Measurements from ENCODE around the gene ZCCHC7.

The ZCCHC7 gene

DNA sequence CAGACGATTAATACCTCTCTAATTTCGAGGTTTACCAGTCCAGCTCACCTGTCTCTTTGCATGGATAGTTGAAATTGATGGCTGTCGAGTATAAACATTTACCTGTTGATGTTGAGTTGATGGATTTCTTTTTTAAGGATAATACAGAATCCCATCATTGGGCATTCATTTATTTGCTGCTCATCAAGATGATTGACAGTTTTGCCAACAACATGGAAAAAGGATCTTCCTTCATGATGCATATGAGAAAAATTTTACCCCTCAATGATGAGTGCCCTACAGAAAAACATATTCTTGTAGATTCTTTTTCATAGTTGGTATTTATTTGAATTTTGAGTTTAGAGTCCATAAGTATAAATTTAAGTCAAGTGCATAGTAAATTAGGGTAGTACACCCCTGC is 59.2 kb downstream of the ZCCHC7 start:
- Histone ChIP-seq H3K9me2 (replicated peaks; ENCODE audit: low read depth, low read length) (no peaks in the 10 kb centered on the region), H3K4me1 (ENCODE audit: insufficient read depth, low read length, poor library complexity, severe bottlenecking) (peaks cover 15% of the 10 kb centered on the region), H3K36me3 (ENCODE audit: insufficient read depth, low read length) (no peaks in the 10 kb centered on the region), H3K9me3 (ENCODE audit: insufficient read depth, low read depth, low read length) (no peaks in the 10 kb centered on the region), H3K79me2 (ENCODE audit: insufficient read depth, low read length) (peaks cover 25% of the 10 kb centered on the region), H3K4me3 (ENCODE audit: low read length, poor library complexity, severe bottlenecking) (no peak overlapping the region), H3K9ac (ENCODE audit: low read depth, low read length, poor library complexity, severe bottlenecking) (no peak overlapping the region), H3K27me3 (ENCODE audit: insufficient read depth, low read length, poor library complexity, severe bottlenecking) (no peaks in the 10 kb centered on the region), H3K4me2 (ENCODE audit: low read depth, low read length, poor library complexity, severe bottlenecking) (no peak overlapping the region), H2AFZ (ENCODE audit: low read length) (no peak overlapping the region), H4K20me1 (ENCODE audit: insufficient read depth, low read length, poor library complexity, severe bottlenecking) (no peaks in the 10 kb centered on the region), H3F3A (ENCODE audit: low read depth) (no peaks in the 10 kb centered on the region)
- TF ChIP-seq, protein P1, sequence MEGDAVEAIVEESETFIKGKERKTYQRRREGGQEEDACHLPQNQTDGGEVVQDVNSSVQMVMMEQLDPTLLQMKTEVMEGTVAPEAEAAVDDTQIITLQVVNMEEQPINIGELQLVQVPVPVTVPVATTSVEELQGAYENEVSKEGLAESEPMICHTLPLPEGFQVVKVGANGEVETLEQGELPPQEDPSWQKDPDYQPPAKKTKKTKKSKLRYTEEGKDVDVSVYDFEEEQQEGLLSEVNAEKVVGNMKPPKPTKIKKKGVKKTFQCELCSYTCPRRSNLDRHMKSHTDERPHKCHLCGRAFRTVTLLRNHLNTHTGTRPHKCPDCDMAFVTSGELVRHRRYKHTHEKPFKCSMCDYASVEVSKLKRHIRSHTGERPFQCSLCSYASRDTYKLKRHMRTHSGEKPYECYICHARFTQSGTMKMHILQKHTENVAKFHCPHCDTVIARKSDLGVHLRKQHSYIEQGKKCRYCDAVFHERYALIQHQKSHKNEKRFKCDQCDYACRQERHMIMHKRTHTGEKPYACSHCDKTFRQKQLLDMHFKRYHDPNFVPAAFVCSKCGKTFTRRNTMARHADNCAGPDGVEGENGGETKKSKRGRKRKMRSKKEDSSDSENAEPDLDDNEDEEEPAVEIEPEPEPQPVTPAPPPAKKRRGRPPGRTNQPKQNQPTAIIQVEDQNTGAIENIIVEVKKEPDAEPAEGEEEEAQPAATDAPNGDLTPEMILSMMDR (conservative IDR thresholded peaks at IDR 0.05; ENCODE audit: low read length) = no peak
- no peak for TF ChIP-seq EZH2phosphoT487 (IDR thresholded peaks at IDR 0.05; ENCODE audit: borderline replicate concordance)

- no peak for TF ChIP-seq EZH2phosphoT487 (IDR thresholded peaks at IDR 0.05; ENCODE audit: borderline replicate concordance)
- TF ChIP-seq, protein P1 (conservative IDR thresholded peaks at IDR 0.05; ENCODE audit: low read length) = no peak
- H3F3A ChIP-seq (ENCODE audit: low read depth) = no peaks in the 10 kb centered on the region
- H3K79me2 ChIP-seq (ENCODE audit: insufficient read depth, low read length) = peaks cover 30% of the 10 kb centered on the region
- peaks cover 15% of the 10 kb centered on the region for H3K4me1 ChIP-seq (ENCODE audit: insufficient read depth, low read length, poor library complexity, severe bottlenecking)
- H3K4me2 ChIP-seq (ENCODE audit: low read depth, low read length, poor library complexity, severe bottlenecking) = no peak overlapping the region
- H3K9ac ChIP-seq (ENCODE audit: low read depth, low read length, poor library complexity, severe bottlenecking) = no peak overlapping the region
- H3K4me3 ChIP-seq (ENCODE audit: low read length, poor library complexity, severe bottlenecking) = no peak overlapping the region
- no peak overlapping the region for H2AFZ ChIP-seq (ENCODE audit: low read length)
- H3K27me3 ChIP-seq (ENCODE audit: insufficient read depth, low read length, poor library complexity, severe bottlenecking) = no peaks in the 10 kb centered on the region
- H3K36me3 ChIP-seq (ENCODE audit: insufficient read depth, low read length) = no peaks in the 10 kb centered on the region
- no peaks in the 10 kb centered on the region for H3K9me3 ChIP-seq (ENCODE audit: insufficient read depth, low read depth, low read length)
- no peaks in the 10 kb centered on the region for H4K20me1 ChIP-seq (ENCODE audit: insufficient read depth, low read length, poor library complexity, severe bottlenecking)
- no peaks in the 10 kb centered on the region for H3K9me2 ChIP-seq (replicated peaks; ENCODE audit: low read depth, low read length)
Observed at GRCh38 chr9:37180138-37180537, 59.8 kb downstream of the ZCCHC7 start.

- Histone ChIP-seq H3K9ac (ENCODE audit: low read depth, low read length, poor library complexity, severe bottlenecking) (no peak overlapping the region), H3K4me3 (ENCODE audit: low read length, poor library complexity, severe bottlenecking) (no peak overlapping the region), H3F3A (ENCODE audit: low read depth) (peaks cover 4% of the 10 kb centered on the region; the same call in 1 of the 2 replicates), H3K4me2 (ENCODE audit: low read depth, low read length, poor library complexity, severe bottlenecking) (no peak overlapping the region), H4K20me1 (ENCODE audit: insufficient read depth, low read length, poor library complexity, severe bottlenecking) (no peaks in the 10 kb centered on the region), H3K4me1 (ENCODE audit: insufficient read depth, low read length, poor library complexity, severe bottlenecking) (peaks cover 20% of the 10 kb centered on the region), H3K79me2 (ENCODE audit: insufficient read depth, low read length) (peaks cover 45% of the 10 kb centered on the region), H3K36me3 (ENCODE audit: insufficient read depth, low read length) (no peaks in the 10 kb centered on the region), H3K9me3 (ENCODE audit: insufficient read depth, low read depth, low read length) (no peaks in the 10 kb centered on the region), H2AFZ (ENCODE audit: low read length) (no peak overlapping the region), H3K9me2 (replicated peaks; ENCODE audit: low read depth, low read length) (no peaks in the 10 kb centered on the region), H3K27me3 (ENCODE audit: insufficient read depth, low read length, poor library complexity, severe bottlenecking) (no peaks in the 10 kb centered on the region)
- TF ChIP-seq, protein P1 (conservative IDR thresholded peaks at IDR 0.05; ENCODE audit: low read length) = no peak
- TF ChIP-seq EZH2phosphoT487 (IDR thresholded peaks at IDR 0.05; ENCODE audit: borderline replicate concordance) = no peak
Observed at GRCh38 chr9:37182718-37183117, 62.3 kb downstream of the ZCCHC7 start.

Measured in Loucy (cell line).